ENCODE data around the gene KRTAP10-2. TPM values are rescaled to one million over a fixed set of nuclear protein-coding genes. Genes with fewer than 3 reads are reported as not detected.
"Not testable (repeated sequence)": the region's sequence is repeated elsewhere in the genome, so short reads cannot be mapped to it uniquely, and the experiment has no call there.

Gene KRTAP10-2
- total RNA-seq, 2 experiments from 2014 or later, result not detected

DNA sequence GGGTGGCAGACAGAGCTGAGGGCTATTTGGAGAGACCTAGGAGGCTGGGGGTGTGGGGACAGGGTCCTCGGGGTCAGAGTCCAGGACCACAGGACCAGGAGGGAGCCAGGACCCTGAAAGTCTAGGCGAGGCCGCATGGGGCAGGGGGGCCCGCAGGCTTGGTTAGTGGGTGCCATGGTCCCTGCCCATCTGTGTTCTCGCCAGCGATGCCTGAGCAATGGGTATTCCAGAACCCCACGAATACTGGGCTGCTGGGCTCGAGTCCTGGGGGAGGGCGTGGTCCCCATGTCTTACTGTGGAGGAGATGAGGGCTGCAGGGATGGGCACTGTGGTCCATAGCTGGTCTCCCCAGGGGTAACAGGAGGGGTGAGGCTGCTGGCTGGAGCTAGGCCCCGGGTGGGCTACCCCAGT, 39.0 kb upstream of the KRTAP10-2 start:
- peaks cover 4% of the 10 kb centered on the region for H3K27me3 Mint-ChIP-seq
- no peak overlapping the region for H3K4me3 Mint-ChIP-seq
- DNase-seq, result no peak
- H3K36me3 Mint-ChIP-seq, result no peaks in the 10 kb centered on the region
- no peaks in the 10 kb centered on the region for H3K9me3 Mint-ChIP-seq
- H3K27ac Mint-ChIP-seq, result no peak overlapping the region
- no peaks in the 10 kb centered on the region for H3K4me1 Mint-ChIP-seq

DNA sequence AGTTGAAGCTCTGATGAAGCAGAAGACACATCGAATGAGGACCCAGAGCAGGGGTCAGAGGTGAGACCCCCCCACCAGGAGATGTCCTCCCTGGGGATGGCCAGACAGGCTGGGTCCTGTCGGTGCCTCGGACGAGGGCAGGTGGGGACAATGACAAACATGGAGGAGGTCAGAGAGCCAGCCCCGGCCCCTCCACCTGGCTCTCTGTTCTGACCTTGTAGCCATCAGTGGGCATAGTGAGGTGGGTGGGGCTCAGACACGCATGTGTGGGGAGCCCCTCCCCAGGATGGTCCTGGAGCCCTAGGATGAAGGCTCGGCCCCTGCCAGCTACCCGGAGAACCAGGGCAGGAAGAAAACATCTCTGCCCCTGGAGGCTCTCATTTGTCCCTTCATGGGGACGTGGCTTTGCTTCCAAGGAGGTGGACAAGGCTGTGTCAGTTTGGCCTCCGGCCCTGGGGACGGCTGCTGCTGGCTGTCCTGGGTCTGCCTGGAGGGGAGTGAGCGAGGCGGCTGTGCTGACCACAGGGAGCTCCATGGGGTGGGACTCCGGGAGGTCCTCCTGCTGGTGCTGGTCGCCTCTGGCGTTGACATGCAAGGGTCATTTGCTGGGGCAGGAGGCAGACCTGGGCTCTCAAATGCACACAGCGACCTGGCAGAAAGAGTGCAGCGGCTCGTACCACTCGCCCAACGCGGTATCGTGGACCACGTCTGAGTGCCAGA, 38.4 kb upstream of the KRTAP10-2 start:
- DNase-seq, result no peak
- Mint-ChIP-seq H3K27me3 (peaks cover 4% of the 10 kb centered on the region), H3K4me3 (no peak overlapping the region), H3K4me1 (no peaks in the 10 kb centered on the region), H3K9me3 (no peaks in the 10 kb centered on the region), H3K36me3 (no peaks in the 10 kb centered on the region), H3K27ac (no peak overlapping the region)

DNA sequence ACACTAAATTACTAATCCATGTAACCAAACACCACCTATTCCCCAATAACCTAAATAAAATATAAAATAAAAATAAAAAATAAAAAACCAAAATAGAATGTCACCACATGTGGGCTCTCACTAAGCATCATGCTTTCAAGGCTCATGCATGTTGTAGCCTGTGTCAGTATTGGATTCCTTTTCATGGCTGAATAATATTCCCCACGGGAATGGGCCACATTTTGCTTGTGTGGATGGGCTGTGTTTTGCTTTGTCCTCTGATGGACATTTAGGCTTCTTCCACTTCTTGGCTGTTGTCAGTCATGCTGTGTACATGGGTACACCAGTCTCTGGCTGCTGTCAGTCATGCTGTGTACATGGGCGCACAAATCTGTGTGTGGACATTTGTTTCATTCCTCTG, 37.8 kb upstream of the KRTAP10-2 start:
- H3K36me3 Mint-ChIP-seq, result no peaks in the 10 kb centered on the region
- no peak for DNase-seq
- H3K27me3 Mint-ChIP-seq, result peaks cover 4% of the 10 kb centered on the region
- H3K4me3 Mint-ChIP-seq, result no peak overlapping the region
- no peaks in the 10 kb centered on the region for H3K4me1 Mint-ChIP-seq
- no peak overlapping the region for H3K27ac Mint-ChIP-seq
- no peaks in the 10 kb centered on the region for H3K9me3 Mint-ChIP-seq

DNA sequence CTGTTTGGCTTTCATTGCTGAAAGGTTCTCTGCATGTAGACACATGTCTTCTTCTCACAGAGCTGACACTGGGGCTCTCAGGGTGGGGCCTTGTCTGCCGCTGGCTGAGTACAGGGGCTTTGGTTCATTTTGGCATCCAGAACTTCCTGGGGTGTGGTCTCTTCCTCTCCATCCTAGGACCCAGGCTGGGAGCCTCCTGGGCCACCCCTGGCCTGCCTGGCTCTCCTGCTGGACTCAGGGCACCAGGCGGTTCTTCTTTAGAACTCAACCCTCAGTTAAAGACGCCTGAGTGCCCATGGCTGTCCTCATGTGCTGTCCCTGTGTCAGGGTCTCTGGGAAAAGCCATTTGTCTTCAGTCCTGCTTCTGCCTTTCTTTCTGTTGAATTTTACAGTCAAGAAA, 34.6 kb upstream of the KRTAP10-2 start:
- no peak for DNase-seq
- peaks cover 7% of the 10 kb centered on the region for H3K9me3 Mint-ChIP-seq
- H3K27me3 Mint-ChIP-seq, result peaks cover 4% of the 10 kb centered on the region
- H3K4me3 Mint-ChIP-seq, result no peak overlapping the region
- peaks cover 7% of the 10 kb centered on the region for H3K36me3 Mint-ChIP-seq
- no peak overlapping the region for H3K27ac Mint-ChIP-seq
- H3K4me1 Mint-ChIP-seq, result peaks cover 9% of the 10 kb centered on the region

DNA sequence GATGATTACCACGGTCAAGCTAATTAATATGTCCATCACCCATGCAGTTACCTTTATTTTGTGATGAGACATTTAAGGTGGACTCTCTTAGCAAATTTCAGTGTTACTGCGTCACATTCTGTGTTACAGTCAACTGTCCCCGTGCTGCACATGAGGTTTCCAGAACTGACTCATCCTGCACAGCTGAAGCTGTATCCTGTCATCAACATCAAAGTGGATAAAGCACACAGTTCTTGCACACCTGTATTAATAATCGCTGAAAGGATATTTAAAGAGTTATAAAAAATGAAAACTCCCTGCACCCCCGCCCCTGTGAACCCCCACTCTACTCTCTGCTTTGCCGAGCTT, 32.5 kb upstream of the KRTAP10-2 start:
- Mint-ChIP-seq H3K4me1 (peaks cover 11% of the 10 kb centered on the region), H3K27ac (no peak overlapping the region), H3K27me3 (peaks cover 4% of the 10 kb centered on the region), H3K4me3 (no peak overlapping the region), H3K36me3 (peaks cover 7% of the 10 kb centered on the region), H3K9me3 (peaks cover 12% of the 10 kb centered on the region)
- DNase-seq, result no peak

DNA sequence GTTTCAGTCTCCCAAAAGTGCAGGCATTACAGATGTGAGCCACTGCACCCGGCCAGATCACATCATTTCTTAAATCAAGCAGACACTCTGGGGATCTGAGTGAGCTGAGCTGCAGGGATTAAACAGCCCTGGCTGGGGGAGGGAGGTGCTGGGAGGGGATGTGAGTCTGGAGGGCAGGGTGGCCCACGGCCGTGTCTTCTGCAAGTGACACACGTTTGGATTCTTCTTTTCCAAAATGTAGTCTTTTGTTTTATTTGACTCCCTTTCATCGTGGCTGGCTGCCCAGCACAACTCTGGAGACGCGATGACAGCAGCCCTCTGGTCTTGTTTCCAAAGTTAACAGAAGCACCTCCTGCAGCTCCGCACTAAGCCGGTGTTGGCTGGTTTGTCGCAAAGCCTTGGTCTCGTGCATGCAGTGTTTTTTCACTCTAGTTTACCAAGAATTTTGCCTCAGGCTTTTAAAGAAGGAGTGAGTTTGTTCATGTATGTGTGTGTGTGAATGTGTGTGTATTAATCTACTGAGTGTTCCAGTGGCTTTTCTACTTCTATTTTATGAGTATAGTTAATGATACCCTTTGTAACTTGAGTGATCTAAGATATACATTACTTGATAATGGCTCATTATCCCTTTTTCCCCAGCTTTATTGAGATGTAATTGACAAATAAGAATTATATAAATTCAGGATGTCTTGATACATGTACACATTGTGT, 31.9 kb upstream of the KRTAP10-2 start:
- H3K27me3 Mint-ChIP-seq, result peaks cover 4% of the 10 kb centered on the region
- H3K36me3 Mint-ChIP-seq, result peaks cover 7% of the 10 kb centered on the region
- peaks cover 14% of the 10 kb centered on the region for H3K9me3 Mint-ChIP-seq
- no peak for DNase-seq
- H3K27ac Mint-ChIP-seq, result no peak overlapping the region
- H3K4me3 Mint-ChIP-seq, result no peak overlapping the region
- H3K4me1 Mint-ChIP-seq, result peaks cover 11% of the 10 kb centered on the region

DNA sequence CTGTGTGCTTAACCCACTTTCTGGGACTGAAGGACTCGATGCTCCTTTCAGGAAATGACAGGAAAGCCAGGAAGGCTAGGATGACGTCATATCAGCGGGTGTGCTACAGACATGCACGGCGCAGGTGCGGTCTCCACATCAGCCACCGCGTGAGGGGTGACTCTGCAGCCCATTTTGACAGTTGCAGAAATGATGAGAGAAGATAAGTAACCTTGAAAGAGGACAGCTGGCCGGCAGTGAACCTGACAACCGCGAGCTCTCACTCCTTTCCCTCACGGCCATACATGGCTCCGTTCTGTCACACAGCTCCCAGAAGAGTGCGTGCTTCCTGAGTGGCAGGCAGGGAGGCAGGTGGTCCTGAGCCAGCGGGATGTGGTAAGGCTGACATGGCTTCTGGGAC, 30.8 kb upstream of the KRTAP10-2 start:
- peaks cover 8% of the 10 kb centered on the region for H3K36me3 Mint-ChIP-seq
- H3K27me3 Mint-ChIP-seq, result peaks cover 4% of the 10 kb centered on the region
- no peak overlapping the region for H3K4me3 Mint-ChIP-seq
- H3K27ac Mint-ChIP-seq, result no peak overlapping the region
- peaks cover 25% of the 10 kb centered on the region for H3K9me3 Mint-ChIP-seq
- DNase-seq, result no peak
- peaks cover 11% of the 10 kb centered on the region for H3K4me1 Mint-ChIP-seq

DNA sequence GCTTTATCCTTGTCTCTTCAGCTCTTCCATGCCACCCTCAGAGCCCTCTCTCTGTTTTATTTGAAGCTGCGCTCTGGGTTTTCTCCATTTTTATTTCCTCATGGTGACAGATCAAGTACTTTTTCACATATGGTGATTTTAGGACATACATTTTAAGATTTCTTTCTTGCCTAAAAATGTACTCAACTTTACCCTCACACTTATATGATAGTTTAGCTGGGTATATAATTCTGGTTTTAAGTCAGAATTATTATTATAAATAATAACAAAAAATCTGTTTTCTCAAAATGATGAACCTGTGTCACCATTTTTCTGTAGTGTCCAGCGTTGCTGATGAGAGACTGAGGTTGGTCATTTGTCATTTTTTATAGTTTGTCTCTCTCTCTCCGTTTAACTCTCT, 29.9 kb upstream of the KRTAP10-2 start:
- no peak overlapping the region for H3K4me3 Mint-ChIP-seq
- peaks cover 29% of the 10 kb centered on the region for H3K9me3 Mint-ChIP-seq
- no peak overlapping the region for H3K27ac Mint-ChIP-seq
- no peaks in the 10 kb centered on the region for H3K27me3 Mint-ChIP-seq
- DNase-seq, result no peak
- H3K36me3 Mint-ChIP-seq, result peaks cover 8% of the 10 kb centered on the region
- H3K4me1 Mint-ChIP-seq, result peaks cover 11% of the 10 kb centered on the region

DNA sequence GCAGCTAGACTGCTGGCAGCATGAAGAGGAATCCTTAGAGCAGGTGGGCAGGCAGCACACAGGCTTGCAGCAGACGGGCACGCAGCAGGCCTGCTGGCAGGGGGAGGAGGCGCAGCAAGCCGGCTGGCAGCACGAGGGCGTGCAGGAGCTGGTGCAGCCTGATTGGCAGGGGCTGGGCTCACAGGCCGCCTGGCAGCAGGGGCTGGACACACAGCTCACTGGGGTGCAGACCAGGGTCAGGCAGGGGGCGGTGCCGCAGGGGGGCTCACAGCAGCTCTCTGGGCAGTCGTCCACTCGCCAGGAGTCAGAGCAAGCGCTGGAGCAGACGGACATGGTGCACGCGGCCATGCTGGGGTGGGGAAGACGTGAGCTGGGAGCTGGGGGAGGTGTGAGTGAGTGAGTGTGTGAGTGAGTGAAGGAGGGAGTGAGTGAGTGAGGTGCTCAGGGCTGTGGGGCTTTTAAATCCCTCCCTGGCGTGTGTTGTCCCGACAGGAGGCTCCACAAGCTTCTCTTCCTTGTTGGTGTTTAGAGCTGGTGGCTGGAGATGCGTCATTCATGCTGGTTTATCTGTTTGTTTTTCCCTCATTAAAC, 29.0 kb upstream of the KRTAP10-2 start, which contains the start of gene KRTAP10-5:
TSS of gene KRTAP10-5 (minus strand) at position 374 of the 591 bp plus-strand sequence. CDS start at position 348, 26 bp downstream.
- peaks cover 29% of the 10 kb centered on the region for H3K9me3 Mint-ChIP-seq
- H3K36me3 Mint-ChIP-seq, H3K27me3 Mint-ChIP-seq, DNase-seq, H3K27ac Mint-ChIP-seq: not testable (repeated sequence)
- H3K4me3 Mint-ChIP-seq, result peak within 1 kb of the TSS; percentile 25
- peaks cover 11% of the 10 kb centered on the region for H3K4me1 Mint-ChIP-seq

DNA sequence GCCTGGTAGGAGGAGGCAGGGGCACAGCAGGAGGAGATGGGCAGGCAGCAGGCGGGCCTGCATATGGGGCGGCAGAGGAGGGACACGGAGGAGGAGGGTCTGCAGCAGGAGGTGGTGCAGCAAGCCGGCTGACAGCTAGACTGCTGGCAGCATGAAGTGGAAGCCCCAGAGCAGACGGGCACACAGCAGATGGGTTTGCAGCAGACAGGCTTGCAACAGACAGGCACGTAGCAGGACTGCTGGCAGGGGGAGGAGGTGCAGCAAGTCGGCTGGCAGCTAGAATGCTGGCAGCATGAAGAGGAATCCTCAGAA, 28.5 kb upstream of the KRTAP10-2 start:
- H3K4me3 Mint-ChIP-seq, result peak overlapping the region; percentile 25
- H3K27me3 Mint-ChIP-seq, result no peaks in the 10 kb centered on the region
- H3K27ac Mint-ChIP-seq, result no peak overlapping the region
- H3K36me3 Mint-ChIP-seq, result peaks cover 8% of the 10 kb centered on the region
- H3K9me3 Mint-ChIP-seq, result peaks cover 29% of the 10 kb centered on the region
- no peak for DNase-seq
- H3K4me1 Mint-ChIP-seq, result peaks cover 11% of the 10 kb centered on the region

DNA sequence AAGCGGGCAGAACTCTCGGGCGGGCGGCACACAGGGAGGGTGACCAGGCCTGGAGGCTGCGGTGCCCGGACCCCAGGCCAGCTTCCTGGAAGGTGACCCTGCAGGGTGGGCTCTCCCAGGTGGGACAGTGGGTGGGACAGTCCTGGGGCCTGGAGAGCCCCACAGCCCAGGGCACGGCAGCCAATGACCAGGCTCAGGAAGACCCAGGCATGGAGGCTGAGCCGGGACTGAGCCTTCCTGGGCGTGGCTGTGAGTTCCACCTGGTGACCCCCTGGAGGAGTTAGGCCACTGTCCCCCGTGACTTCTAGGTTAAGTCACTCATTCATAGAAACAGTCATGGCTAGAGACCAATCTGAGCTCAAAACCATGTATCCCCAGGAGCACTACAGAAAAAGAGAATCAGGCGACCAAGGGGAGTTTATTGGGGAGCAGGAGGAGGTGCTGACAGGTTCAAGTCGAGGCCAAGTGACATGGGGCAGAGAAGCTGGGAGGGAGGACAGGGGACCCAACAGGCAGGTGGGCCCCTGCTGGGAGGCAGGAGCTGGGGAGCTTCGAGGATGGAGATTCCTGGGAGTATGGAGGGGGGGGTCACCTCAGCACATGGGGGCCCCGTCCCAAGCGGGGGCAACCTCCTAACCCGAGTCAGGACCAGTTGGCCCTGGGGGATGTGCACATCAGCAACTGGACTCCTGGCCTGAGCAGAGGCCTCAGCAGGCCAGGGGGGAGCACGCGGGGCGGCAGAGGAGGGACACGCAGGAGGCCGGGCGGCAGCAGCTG, 27.9 kb upstream of the KRTAP10-2 start:
- H3K27me3 Mint-ChIP-seq, result no peaks in the 10 kb centered on the region
- H3K4me1 Mint-ChIP-seq, result peaks cover 11% of the 10 kb centered on the region
- H3K4me3 Mint-ChIP-seq, result no peak overlapping the region
- peaks cover 8% of the 10 kb centered on the region for H3K36me3 Mint-ChIP-seq
- H3K27ac Mint-ChIP-seq, result no peak overlapping the region
- peaks cover 29% of the 10 kb centered on the region for H3K9me3 Mint-ChIP-seq
- no peak for DNase-seq

DNA sequence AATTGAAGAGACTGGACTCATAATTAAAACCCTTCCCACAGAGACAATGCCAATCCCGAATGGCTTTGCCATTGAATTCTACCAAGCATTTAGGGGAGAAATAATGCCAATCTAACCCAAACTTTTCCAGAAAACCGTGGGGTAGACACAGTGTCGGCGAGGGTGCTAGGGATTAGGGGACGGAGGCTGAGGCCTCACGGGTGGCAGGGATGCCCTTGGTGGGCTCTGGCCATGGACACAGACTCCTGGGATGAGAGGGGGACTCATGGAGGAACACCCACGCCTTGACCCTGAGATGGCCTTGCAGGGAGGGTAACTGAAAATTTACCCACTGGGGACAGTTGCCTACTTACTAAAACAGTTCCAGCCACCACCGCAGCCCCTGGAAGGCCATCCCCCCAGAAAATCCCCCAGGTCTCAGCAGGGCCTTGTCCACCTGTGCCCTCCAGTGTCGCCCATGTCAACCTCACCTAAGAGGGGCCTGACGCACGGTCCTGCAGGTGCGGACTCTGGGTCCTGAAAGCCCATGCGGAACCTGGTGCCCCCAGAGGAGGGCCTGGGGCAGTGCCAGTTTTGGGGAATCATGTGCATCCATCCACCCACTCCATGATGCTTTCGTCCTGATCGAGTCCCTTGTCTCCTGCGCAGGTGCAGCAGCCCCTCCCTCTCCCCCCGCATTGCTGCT, 27.2 kb upstream of the KRTAP10-2 start:
- Mint-ChIP-seq H3K4me1 (peaks cover 8% of the 10 kb centered on the region), H3K27me3 (no peaks in the 10 kb centered on the region), H3K4me3 (no peak overlapping the region), H3K9me3 (peaks cover 29% of the 10 kb centered on the region), H3K27ac (no peak overlapping the region), H3K36me3 (peaks cover 8% of the 10 kb centered on the region)
- no peak for DNase-seq

DNA sequence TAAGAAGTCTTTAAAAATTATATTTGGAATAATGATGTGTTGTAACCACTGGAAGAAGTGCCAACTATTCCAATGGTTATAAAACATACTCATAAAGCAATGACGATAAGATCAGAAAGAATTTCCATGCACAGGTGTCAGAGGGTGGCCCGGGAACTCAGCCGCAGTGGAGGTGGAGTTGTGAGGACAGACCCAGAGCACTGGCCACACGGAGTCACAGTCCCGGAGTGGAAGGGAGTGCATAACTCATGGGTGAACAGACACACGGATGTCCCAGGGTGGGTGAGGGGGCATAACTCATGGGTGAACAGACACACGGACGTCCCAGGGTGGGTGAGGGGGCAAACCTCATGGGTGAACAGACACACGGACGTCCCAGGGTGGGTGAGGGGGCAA, 24.7 kb upstream of the KRTAP10-2 start:
- Mint-ChIP-seq H3K27ac (no peak overlapping the region), H3K4me3 (no peak overlapping the region), H3K9me3 (peaks cover 23% of the 10 kb centered on the region), H3K36me3 (peaks cover 2% of the 10 kb centered on the region), H3K27me3 (no peaks in the 10 kb centered on the region), H3K4me1 (peaks cover 2% of the 10 kb centered on the region)
- no peak for DNase-seq

DNA sequence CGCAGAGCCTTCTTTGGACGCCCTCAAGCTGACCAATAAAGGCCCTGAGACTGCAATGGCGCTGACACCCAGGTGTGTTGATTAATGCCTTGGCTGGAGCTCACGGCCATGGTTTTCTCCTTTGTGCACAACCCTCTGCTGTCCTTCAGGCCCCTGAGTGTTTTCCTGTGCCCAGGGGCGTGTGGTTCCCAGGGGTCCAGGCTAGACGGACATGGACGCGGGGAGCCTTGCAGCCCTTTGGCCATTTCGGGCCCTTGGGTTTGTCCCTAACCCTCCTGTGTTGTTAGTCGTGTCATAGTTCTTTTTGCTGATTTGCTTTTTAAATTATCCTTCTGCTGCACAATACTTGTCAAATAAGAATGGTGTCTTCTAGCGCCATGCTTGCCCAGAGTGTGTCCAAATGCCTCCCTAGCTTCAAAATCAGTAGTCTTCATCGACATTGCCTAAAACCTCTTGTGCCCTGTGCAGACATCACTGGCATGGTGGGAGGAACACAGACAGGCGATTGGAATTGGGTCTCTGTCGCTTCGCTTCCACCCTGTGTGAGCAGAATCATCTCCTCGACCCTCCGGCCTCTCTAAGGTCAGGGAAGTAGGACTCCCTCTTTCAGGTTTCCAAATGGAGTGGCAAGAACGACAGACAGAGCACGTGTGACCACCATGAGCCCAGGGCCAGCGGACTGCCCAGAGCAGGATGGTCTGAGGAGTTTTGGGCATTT, 24.2 kb upstream of the KRTAP10-2 start:
- DNase-seq, result no peak
- no peak overlapping the region for H3K4me3 Mint-ChIP-seq
- H3K4me1 Mint-ChIP-seq, result peaks cover 2% of the 10 kb centered on the region

More for the DNA sequence above, 24.2 kb upstream of the KRTAP10-2 start:
- Mint-ChIP-seq H3K27me3 (no peaks in the 10 kb centered on the region), H3K27ac (no peak overlapping the region), H3K9me3 (peaks cover 22% of the 10 kb centered on the region), H3K36me3 (peaks cover 1% of the 10 kb centered on the region)

Measured in activated naive CD8-positive, alpha-beta T cell treated with anti-CD3 and anti-CD28 coated beads for 36 hours (primary cell).